Measurements from ENCODE around the gene DNM3. TPM values are rescaled to one million over a fixed set of nuclear protein-coding genes. Genes with fewer than 3 reads are reported as not detected.

DNM3 gene
- total and polyA plus RNA-seq, 2 donors (not counting 1 experiment from before 2014, with no cell fraction given): 1.0 to 1.3 TPM

- H3K4me3 Mint-ChIP-seq: no peak overlapping the region
- CTCF ChIA-PET: interaction anchor here (1.5 kb wide), 1 partner anchor 188 kb away, joined by 4 read pairs; no protein-coding TSS in a partner anchor
- no peaks in the 10 kb centered on the region for H3K79me2 ChIP-seq (ENCODE audit: control insufficient read depth, insufficient read depth, low read length)
- no peaks in the 10 kb centered on the region for H3K9me3 Mint-ChIP-seq (ENCODE audit: insufficient read depth)
- no peak for ATAC-seq (ENCODE audit: low read depth)
- no peak overlapping the region for H3K27ac Mint-ChIP-seq
- H3K9ac ChIP-seq (ENCODE audit: low read length): no peak overlapping the region
- H3K4me1 Mint-ChIP-seq: peaks cover 6% of the 10 kb centered on the region
- intact Hi-C loops (cut with micrococcal nuclease): no loop called here
- H3K27me3 ChIP-seq (replicated peaks in 1 of 4; ENCODE audit: control extremely low read depth in 1 of 4, control insufficient read depth in 3 of 4, insufficient read depth in 4 of 4, low read length in 3 of 4): no peaks in the 10 kb centered on the region
- H3K27ac ChIP-seq (ENCODE audit: low read length in 2 of 2): no peak overlapping the region
- no peaks in the 10 kb centered on the region for H3K27me3 Mint-ChIP-seq
- no peaks in the 10 kb centered on the region for H3K36me3 ChIP-seq (replicated peaks in 1 of 2; ENCODE audit: control extremely low read depth in 1 of 2, control insufficient read depth in 1 of 2, extremely low read depth in 1 of 2, insufficient read depth in 2 of 2, low read length in 1 of 2)
- no peak overlapping the region for H3K4me2 ChIP-seq (replicated peaks; ENCODE audit: low read depth, low read length, poor library complexity, severe bottlenecking)
- no peak overlapping the region for H3K4me3 ChIP-seq (ENCODE audit: control extremely low read depth in 1 of 5, extremely low read depth in 1 of 5, insufficient read depth in 1 of 5, low read depth in 2 of 5, low read length in 4 of 5)
- DNase-seq: no peak
- WGBS (ENCODE audit: insufficient coverage): 100% methylated on average over 4 of the region's 5 CpGs
- TF ChIP-seq, protein P1, sequence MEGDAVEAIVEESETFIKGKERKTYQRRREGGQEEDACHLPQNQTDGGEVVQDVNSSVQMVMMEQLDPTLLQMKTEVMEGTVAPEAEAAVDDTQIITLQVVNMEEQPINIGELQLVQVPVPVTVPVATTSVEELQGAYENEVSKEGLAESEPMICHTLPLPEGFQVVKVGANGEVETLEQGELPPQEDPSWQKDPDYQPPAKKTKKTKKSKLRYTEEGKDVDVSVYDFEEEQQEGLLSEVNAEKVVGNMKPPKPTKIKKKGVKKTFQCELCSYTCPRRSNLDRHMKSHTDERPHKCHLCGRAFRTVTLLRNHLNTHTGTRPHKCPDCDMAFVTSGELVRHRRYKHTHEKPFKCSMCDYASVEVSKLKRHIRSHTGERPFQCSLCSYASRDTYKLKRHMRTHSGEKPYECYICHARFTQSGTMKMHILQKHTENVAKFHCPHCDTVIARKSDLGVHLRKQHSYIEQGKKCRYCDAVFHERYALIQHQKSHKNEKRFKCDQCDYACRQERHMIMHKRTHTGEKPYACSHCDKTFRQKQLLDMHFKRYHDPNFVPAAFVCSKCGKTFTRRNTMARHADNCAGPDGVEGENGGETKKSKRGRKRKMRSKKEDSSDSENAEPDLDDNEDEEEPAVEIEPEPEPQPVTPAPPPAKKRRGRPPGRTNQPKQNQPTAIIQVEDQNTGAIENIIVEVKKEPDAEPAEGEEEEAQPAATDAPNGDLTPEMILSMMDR (IDR thresholded peaks at IDR 0.05): no peak
- TF ChIP-seq EZH2 (IDR thresholded peaks at IDR 0.05; ENCODE audit: borderline replicate concordance, insufficient read depth, low read depth, low read length, poor library complexity, severe bottlenecking): no peak
- no peaks in the 10 kb centered on the region for H4K20me1 ChIP-seq (ENCODE audit: control insufficient read depth, insufficient read depth, low read length, poor library complexity, severe bottlenecking)
- POLR2A ChIA-PET: interaction anchor here (0.6 kb wide), 1 partner anchor 165 kb away, joined by 3 read pairs; no protein-coding TSS in a partner anchor
- no peaks in the 10 kb centered on the region for H3K9me3 ChIP-seq (ENCODE audit: control extremely low read depth in 1 of 3, control insufficient read depth in 2 of 3, insufficient read depth in 1 of 3, low read length in 2 of 3)
- H2AFZ ChIP-seq (ENCODE audit: insufficient read depth, low read depth, low read length, poor library complexity, severe bottlenecking): no peak overlapping the region
- peaks cover 3 to 6% of the 10 kb centered on the region in 2 donors for H3K4me1 ChIP-seq (ENCODE audit: control insufficient read depth in 2 of 2, insufficient read depth in 2 of 2, low read length in 2 of 2)
Measured at GRCh38 chr1:172211221-172211620, 369.9 kb downstream of the DNM3 start.

DNA sequence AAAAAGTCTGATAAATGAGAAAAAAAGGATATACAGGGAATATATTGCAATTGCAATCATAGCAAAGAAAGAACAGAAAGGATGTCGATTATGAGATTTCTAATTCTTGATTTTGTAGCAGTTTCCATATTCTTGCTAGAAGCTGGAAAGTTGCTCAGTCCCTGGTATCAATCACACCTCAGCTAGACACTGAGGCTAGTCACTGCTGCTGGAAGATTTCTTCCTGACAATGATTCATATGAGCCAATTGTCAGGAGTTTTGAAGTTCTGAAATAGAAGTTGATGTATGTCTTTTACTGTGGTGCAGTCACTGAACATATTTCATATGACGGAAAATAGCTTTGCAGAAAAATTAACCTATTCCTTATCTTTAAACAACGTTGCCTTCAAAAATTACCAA, 370.8 kb downstream of the DNM3 start:
- Histone ChIP-seq H3K79me2 (ENCODE audit: control insufficient read depth, insufficient read depth, low read length) (no peaks in the 10 kb centered on the region), H4K20me1 (ENCODE audit: control insufficient read depth, insufficient read depth, low read length, poor library complexity, severe bottlenecking) (no peaks in the 10 kb centered on the region), H3K36me3 (replicated peaks in 1 of 2; ENCODE audit: control extremely low read depth in 1 of 2, control insufficient read depth in 1 of 2, extremely low read depth in 1 of 2, insufficient read depth in 2 of 2, low read length in 1 of 2) (no peaks in the 10 kb centered on the region), H2AFZ (ENCODE audit: insufficient read depth, low read depth, low read length, poor library complexity, severe bottlenecking) (no peak overlapping the region), H3K27ac (ENCODE audit: low read length in 2 of 2) (no peak overlapping the region), H3K4me2 (replicated peaks; ENCODE audit: low read depth, low read length, poor library complexity, severe bottlenecking) (no peak overlapping the region), H3K4me1 (ENCODE audit: control insufficient read depth in 2 of 2, insufficient read depth in 2 of 2, low read length in 2 of 2) (no peaks in the 10 kb centered on the region), H3K9ac (ENCODE audit: low read length) (no peak overlapping the region), H3K4me3 (ENCODE audit: control extremely low read depth in 1 of 5, extremely low read depth in 1 of 5, insufficient read depth in 1 of 5, low read depth in 2 of 5, low read length in 4 of 5) (no peak overlapping the region), H3K27me3 (replicated peaks in 1 of 4; ENCODE audit: control extremely low read depth in 1 of 4, control insufficient read depth in 3 of 4, insufficient read depth in 4 of 4, low read length in 3 of 4) (no peaks in the 10 kb centered on the region), H3K9me3 (ENCODE audit: control extremely low read depth in 1 of 3, control insufficient read depth in 2 of 3, insufficient read depth in 1 of 3, low read length in 2 of 3) (no peaks in the 10 kb centered on the region)
- ChIA-PET CTCF (interaction anchor here (1.1 to 1.5 kb wide), 2 partner anchors 14 to 187 kb away, joined by 4 to 5 read pairs; no protein-coding TSS in a partner anchor), POLR2A (no interaction called here)
- H3K4me3 Mint-ChIP-seq: no peak overlapping the region
- H3K4me1 Mint-ChIP-seq: no peaks in the 10 kb centered on the region
- no peaks in the 10 kb centered on the region for H3K27me3 Mint-ChIP-seq
- no CpG with 5 or more reads among the region's 3 CpGs for WGBS (ENCODE audit: insufficient coverage)
- ATAC-seq (ENCODE audit: low read depth) (no peak), DNase-seq (no peak)
- H3K27ac Mint-ChIP-seq: no peak overlapping the region
- no peaks in the 10 kb centered on the region for H3K9me3 Mint-ChIP-seq (ENCODE audit: insufficient read depth)
- TF ChIP-seq EZH2 (IDR thresholded peaks at IDR 0.05; ENCODE audit: borderline replicate concordance, insufficient read depth, low read depth, low read length, poor library complexity, severe bottlenecking): no peak
- TF ChIP-seq, protein P1 (IDR thresholded peaks at IDR 0.05): no peak
- intact Hi-C loops (cut with micrococcal nuclease): no loop called here
